ENCODE results near the gene SERHL2.
"Not testable (repeated sequence)": the region's sequence is repeated elsewhere in the genome, so short reads cannot be mapped to it uniquely, and the experiment has no call there.

SERHL2 gene

GRCh38 chr22:42577141-42577540, 23.4 kb downstream of the SERHL2 start:
- not testable (repeated sequence) for DNase-seq

- no peak for DNase-seq
These were observed 24.0 kb downstream of the SERHL2 start for GRCh38 chr22:42577623-42578240.

- DNase-seq = not testable (repeated sequence)
These were observed 26.3 kb downstream of the SERHL2 start for GRCh38 chr22:42580040-42580439.

GRCh38 chr22:42581194-42581761, 27.5 kb downstream of the SERHL2 start:
- not testable (repeated sequence) for DNase-seq

- DNase-seq = peak; percentile 84
These were observed 28.3 kb downstream of the SERHL2 start for GRCh38 chr22:42581762-42582716.

GRCh38 chr22:42582987-42583386, 29.2 kb downstream of the SERHL2 start:
- no peak for DNase-seq

GRCh38 chr22:42584364-42584940, 30.7 kb downstream of the SERHL2 start:
- DNase-seq = no peak

GRCh38 chr22:42585096-42585495, 31.3 kb downstream of the SERHL2 start:
- DNase-seq = no peak

GRCh38 chr22:42586381-42586780, 32.6 kb downstream of the SERHL2 start:
- no peak for DNase-seq

GRCh38 chr22:42587588-42588175, 33.9 kb downstream of the SERHL2 start:
- DNase-seq = no peak

- no peak for DNase-seq
These were observed 38.2 kb downstream of the SERHL2 start for GRCh38 chr22:42591987-42592386.

- DNase-seq = no peak
These were observed 41.7 kb downstream of the SERHL2 start for GRCh38 chr22:42595434-42595833.

GRCh38 chr22:42596336-42596735, 42.6 kb downstream of the SERHL2 start:
- DNase-seq = no peak

- no peak for DNase-seq
These were observed 43.2 kb downstream of the SERHL2 start for GRCh38 chr22:42596863-42597530.

- DNase-seq = no peak
These were observed 48.2 kb downstream of the SERHL2 start for GRCh38 chr22:42601879-42602465.

GRCh38 chr22:42602470-42602869, 48.7 kb downstream of the SERHL2 start:
- no peak for DNase-seq

- DNase-seq = no peak
These were observed 49.7 kb downstream of the SERHL2 start for GRCh38 chr22:42603427-42603826.

- no peak for DNase-seq
These were observed 50.6 kb downstream of the SERHL2 start for GRCh38 chr22:42604403-42604802.

GRCh38 chr22:42607641-42608040, 53.9 kb downstream of the SERHL2 start:
- not testable (repeated sequence) for DNase-seq

- DNase-seq = no peak
These were observed 54.5 kb downstream of the SERHL2 start for GRCh38 chr22:42608136-42608822.

GRCh38 chr22:42608823-42609361, 55.1 kb downstream of the SERHL2 start:
- no peak for DNase-seq
